Measurements from ENCODE around the gene IKZF3. TPM values are rescaled to one million over a fixed set of nuclear protein-coding genes. Genes with fewer than 3 reads are reported as not detected.

IKZF3 gene
- total RNA-seq, 1 donor from 2014 or later: 8.2 TPM

GRCh38 chr17:39722104-39722503, 142.0 kb downstream of the IKZF3 start:
- ATAC-seq: no peak
- Histone ChIP-seq H3K36me3 (peaks cover 37% of the 10 kb centered on the region), H3K4me3 (no peak overlapping the region), H3K27ac (no peak overlapping the region), H3K9me3 (no peaks in the 10 kb centered on the region), H3K4me1 (no peaks in the 10 kb centered on the region), H3K27me3 (no peaks in the 10 kb centered on the region)
- no peak for DNase-seq
- intact Hi-C loops (cut with DNase I): no loop called here
- no peak for TF ChIP-seq CTCF (IDR thresholded peaks at IDR 0.05)

DNA sequence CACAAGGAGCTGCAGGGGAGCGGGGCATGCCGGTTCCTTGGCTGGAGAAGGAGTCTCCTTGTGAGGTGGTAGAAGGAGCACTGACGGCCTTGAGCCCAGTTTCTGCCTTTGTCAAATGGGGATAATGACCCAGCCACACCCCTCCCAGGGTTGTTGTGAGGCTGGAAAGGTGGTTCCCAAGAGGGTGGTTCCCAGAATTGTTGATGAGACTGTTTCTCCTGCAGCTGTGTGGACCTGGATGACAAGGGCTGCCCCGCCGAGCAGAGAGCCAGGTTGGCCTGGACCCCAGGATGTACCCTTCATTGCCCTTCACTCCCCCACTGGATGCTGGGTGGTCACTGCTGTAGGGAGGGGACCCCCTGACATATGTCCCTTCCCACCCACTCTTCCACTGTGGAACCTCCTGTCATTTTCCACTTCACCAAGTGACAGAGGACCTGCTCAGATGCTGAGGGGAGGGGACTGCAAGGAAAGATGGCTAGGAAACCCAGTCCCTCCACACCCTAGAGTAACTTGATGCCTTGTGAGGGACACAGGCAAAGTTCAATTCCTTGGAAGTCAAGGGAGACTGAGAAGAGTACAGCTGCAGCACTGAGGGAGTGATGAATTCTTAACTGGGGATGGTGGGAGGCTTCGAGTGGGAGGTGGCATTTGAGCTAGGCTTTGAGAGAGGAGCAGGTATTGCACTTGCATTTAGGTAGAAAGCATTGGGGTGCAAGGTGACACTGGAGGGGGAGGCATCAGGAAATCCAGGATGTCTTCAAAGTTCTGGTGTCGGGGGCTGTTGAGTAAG, 144.4 kb downstream of the IKZF3 start:
- ATAC-seq (no peak), DNase-seq (no peak)
- no peaks in the 10 kb centered on the region for H3K27me3 ChIP-seq
- H3K4me3 ChIP-seq: no peak overlapping the region
- H3K27ac ChIP-seq: no peak overlapping the region
- no peaks in the 10 kb centered on the region for H3K4me1 ChIP-seq
- H3K36me3 ChIP-seq: peaks cover 44% of the 10 kb centered on the region
- TF ChIP-seq CTCF (IDR thresholded peaks at IDR 0.05): no peak
- H3K9me3 ChIP-seq: no peaks in the 10 kb centered on the region
- intact Hi-C loops (cut with DNase I): no loop called here

DNA sequence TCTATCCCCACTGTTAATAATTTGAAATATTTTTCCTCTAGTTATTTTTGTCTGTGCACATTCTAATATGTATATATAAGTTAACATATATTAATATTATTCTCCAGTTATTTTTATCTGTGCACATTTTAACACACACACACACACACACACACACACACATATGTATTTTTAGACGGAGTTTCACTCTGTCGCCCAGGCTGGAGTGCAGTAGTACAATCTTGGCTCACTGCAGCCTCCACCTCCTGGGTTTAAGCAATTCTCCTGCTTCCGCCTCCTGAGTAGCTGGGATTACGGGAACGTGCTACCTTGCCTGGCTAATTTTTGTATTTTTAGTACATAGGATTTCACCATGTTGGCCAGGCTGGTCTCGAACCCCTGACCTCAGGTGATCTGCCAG, 146.5 kb downstream of the IKZF3 start:
- Histone ChIP-seq H3K4me1 (no peaks in the 10 kb centered on the region), H3K9me3 (no peaks in the 10 kb centered on the region), H3K36me3 (peaks cover 50% of the 10 kb centered on the region), H3K27me3 (no peaks in the 10 kb centered on the region), H3K27ac (no peak overlapping the region), H3K4me3 (no peak overlapping the region)
- TF ChIP-seq CTCF (IDR thresholded peaks at IDR 0.05): no peak
- DNase-seq (no peak), ATAC-seq (no peak)
- intact Hi-C loops (cut with DNase I): no loop called here

DNA sequence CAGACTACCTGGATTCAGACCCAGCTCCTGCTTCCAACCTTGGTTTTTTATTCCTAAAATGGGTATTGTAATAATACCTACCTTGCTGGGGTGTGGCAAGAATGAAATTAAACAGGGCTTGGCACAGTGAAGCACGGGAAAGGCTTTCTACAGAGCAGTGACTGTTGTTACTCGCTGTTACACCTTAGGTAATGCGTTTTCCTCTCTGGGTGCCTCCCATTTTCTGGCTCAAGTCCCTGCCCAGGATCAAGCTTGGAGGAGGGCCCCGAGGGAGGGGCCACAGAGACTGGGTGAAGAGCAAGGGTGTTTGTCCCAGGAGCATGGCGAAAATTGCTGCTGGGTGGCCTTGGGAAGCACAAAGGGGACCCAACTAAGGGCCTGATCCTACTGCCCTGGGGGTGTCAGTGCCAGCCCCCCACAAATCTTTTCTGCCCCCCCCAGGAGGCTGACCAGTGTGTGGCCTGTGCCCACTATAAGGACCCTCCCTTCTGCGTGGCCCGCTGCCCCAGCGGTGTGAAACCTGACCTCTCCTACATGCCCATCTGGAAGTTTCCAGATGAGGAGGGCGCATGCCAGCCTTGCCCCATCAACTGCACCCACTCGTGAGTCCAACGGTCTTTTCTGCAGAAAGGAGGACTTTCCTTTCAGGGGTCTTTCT, 147.1 kb downstream of the IKZF3 start:
- Histone ChIP-seq H3K9me3 (no peaks in the 10 kb centered on the region), H3K4me1 (no peaks in the 10 kb centered on the region), H3K36me3 (peaks cover 53% of the 10 kb centered on the region), H3K4me3 (no peak overlapping the region), H3K27me3 (no peaks in the 10 kb centered on the region), H3K27ac (peak overlapping the region; percentile 55)
- TF ChIP-seq CTCF (IDR thresholded peaks at IDR 0.05): no peak
- peak; percentile 88 for ATAC-seq
- no peak for DNase-seq
- intact Hi-C loops (cut with DNase I): no loop called here

- Histone ChIP-seq H3K4me3 (no peak overlapping the region), H3K4me1 (no peaks in the 10 kb centered on the region), H3K27me3 (no peaks in the 10 kb centered on the region), H3K36me3 (peaks cover 54% of the 10 kb centered on the region), H3K9me3 (no peaks in the 10 kb centered on the region), H3K27ac (peak overlapping the region; percentile 55)
- no peak for DNase-seq
- intact Hi-C loops (cut with DNase I): no loop called here
- no peak for TF ChIP-seq CTCF (IDR thresholded peaks at IDR 0.05)
- peak; percentile 11 for ATAC-seq
Observed at GRCh38 chr17:39716073-39716818, 147.9 kb downstream of the IKZF3 start.

Data from upper lobe of right lung (tissue), 1 donor.